Upper lobe of left lung (tissue), 4 donors: ENCODE data around the gene MSMB.

Experiments used
- POLR2AphosphoS5 ChIP-seq, 2 donors: sonication (generic); formaldehyde crosslinking; IDR thresholded peaks; one replicate each; pipeline ENCODE4 v1.5.1; 2017; ENCODE audit warnings: antibody characterized with exemption in 2 of 2
- TF ChIP-seq, protein P1 (sequence below), 6 experiments: fragments of 450-650 bp in 4 of 6; fragments of 200-600 bp in 2 of 6; sonication (generic) in 2 of 6; IDR thresholded peaks; one replicate each; pipeline ENCODE4 v1.5.1; 2016 to 2019; ENCODE audit warnings: antibody characterized with exemption in 6 of 6

DNA sequence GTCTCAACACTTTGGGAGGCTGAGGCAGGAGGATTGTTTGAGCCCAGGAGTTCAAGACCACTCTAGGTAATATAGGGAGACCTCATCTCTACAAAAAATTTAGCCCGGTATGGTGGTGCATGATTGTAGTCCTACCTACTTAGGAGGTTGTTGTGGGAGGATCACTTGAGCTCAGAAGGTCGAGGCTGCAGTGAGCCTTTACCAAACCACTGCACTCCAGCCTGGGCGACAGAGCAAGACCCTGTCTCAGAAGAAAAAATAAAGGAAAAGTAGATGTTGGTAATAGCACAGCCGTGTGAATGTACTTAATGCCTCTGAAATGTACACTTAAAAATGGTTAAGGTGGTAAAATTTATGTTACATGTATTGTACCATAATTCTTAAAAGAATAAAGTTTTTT, 48.5 kb downstream of the MSMB start:
- TF ChIP-seq POLR2AphosphoS5 (IDR thresholded peaks at IDR 0.05), result no peak
- TF ChIP-seq, protein P1, sequence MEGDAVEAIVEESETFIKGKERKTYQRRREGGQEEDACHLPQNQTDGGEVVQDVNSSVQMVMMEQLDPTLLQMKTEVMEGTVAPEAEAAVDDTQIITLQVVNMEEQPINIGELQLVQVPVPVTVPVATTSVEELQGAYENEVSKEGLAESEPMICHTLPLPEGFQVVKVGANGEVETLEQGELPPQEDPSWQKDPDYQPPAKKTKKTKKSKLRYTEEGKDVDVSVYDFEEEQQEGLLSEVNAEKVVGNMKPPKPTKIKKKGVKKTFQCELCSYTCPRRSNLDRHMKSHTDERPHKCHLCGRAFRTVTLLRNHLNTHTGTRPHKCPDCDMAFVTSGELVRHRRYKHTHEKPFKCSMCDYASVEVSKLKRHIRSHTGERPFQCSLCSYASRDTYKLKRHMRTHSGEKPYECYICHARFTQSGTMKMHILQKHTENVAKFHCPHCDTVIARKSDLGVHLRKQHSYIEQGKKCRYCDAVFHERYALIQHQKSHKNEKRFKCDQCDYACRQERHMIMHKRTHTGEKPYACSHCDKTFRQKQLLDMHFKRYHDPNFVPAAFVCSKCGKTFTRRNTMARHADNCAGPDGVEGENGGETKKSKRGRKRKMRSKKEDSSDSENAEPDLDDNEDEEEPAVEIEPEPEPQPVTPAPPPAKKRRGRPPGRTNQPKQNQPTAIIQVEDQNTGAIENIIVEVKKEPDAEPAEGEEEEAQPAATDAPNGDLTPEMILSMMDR (IDR thresholded peaks at IDR 0.05), result no peak
